ENCODE data around the gene IQGAP2.
"Not testable (repeated sequence)": the region's sequence is repeated elsewhere in the genome, so short reads cannot be mapped to it uniquely, and the experiment has no call there.

The IQGAP2 gene

DNA sequence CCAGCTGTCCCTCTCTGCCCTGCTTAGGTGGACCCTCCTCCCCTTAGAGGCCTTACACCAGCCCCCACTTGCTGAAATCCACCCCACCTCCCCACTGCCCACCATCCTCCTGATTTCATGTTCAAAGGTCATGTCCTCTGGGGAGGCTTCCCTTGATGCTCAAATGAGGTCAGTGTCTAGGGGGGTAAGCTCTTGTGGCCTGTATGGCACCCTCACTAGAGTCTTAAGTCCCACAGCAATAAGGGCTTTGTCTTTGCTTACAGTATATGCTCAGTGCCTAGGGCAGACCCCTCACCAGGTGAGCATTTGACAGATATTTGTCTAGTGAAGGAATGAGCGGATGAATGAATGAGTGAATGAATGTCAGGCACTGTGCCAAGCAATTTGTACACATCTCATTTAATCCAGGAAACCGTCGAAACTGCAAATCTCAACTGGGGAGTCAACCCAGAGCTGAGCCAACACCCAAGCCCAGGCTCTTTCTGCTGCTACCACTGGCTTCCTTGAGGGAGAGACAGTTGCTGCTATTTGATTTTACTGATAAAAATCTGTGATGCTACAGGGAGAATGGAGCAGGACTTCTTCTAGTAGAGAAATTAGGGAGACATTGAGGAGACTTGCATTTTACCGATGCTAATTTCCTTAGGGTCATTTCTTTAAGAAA lies 101.9 kb downstream of the IQGAP2 start:
- H3K27ac ChIP-seq, result no peak overlapping the region
- TF ChIP-seq CTCF (conservative IDR thresholded peaks at IDR 0.05), result no peak

- TF ChIP-seq CTCF (conservative IDR thresholded peaks at IDR 0.05), result no peak
- H3K27ac ChIP-seq, result no peak overlapping the region
Measured at GRCh38 chr5:76513476-76513875, 110.4 kb downstream of the IQGAP2 start.

DNA sequence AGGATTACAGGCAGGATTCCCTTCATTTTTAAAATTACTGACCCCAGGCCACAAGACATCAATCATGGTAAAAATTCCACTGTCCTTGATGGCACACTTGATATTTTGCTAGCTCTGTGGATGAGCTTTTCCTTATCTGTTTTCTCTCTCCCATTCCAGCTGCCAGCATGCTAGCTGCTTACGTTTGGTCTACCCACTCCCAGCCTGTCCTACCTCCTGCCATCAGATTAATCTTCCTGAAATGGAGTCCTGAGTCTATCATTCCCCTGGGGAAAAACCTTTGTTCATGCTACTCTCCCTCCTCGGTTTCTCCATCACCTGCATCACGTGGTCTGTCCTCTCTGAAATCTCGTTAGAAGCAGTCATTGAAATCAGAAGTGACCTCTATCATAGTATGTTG lies 111.2 kb downstream of the IQGAP2 start:
- no peak overlapping the region for H3K27ac ChIP-seq
- no peak for TF ChIP-seq CTCF (conservative IDR thresholded peaks at IDR 0.05)

DNA sequence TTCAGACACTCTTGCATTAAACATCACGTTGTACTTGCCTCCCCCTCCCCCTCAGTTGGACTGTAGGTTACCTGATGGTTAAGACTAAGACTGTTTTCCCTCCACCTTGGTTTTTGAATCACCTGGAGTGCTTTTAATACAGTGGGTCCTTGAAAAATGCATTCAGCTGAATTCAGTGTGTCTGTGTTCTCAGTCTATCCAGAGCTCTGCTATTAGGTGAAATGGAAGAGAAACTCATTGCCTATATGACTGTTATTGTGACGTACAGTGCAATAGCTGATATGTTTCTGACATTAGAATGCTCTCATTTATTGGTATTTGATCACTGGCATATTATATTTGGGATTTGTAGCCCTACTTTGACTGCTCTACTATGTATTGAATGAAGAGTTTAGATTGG lies 111.6 kb downstream of the IQGAP2 start:
- no peak overlapping the region for H3K27ac ChIP-seq
- no peak for TF ChIP-seq CTCF (conservative IDR thresholded peaks at IDR 0.05)

GRCh38 chr5:76517334-76517733 lies 114.2 kb downstream of the IQGAP2 start:
- no peak overlapping the region for H3K27ac ChIP-seq
- TF ChIP-seq CTCF (conservative IDR thresholded peaks at IDR 0.05), result no peak

GRCh38 chr5:76518246-76518645 lies 115.2 kb downstream of the IQGAP2 start:
- H3K27ac ChIP-seq, result not testable (repeated sequence)

- TF ChIP-seq CTCF (conservative IDR thresholded peaks at IDR 0.05), result no peak
- no peak overlapping the region for H3K27ac ChIP-seq
Measured at GRCh38 chr5:76521240-76521758, 118.2 kb downstream of the IQGAP2 start.

- H3K27ac ChIP-seq, result no peak overlapping the region
- TF ChIP-seq CTCF (conservative IDR thresholded peaks at IDR 0.05), result no peak
Measured at GRCh38 chr5:76522103-76522935, 119.2 kb downstream of the IQGAP2 start.

Measured in VCaP (cell line).